Measurements from ENCODE around the gene FREM2.

The FREM2 gene

DNA sequence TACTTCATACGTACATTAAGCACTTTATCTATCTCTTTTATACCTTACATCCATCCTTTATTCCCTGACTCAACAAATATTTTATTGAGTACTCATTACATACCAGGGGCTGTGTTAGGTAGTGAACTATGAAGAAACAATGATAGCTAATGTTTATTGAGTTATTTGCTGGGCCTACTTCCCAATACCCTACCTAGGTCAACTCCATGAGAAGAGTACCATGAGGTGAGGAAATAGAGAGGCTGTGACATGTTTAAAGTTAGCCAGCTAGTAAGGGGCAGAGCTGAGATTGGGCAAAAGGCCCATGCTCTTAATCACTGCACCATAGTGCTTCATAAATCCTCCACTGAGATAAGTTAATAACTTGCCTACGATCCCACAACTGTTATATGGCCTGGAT, 79.9 kb downstream of the FREM2 start:
- DNase-seq = no peak

GRCh38 chr13:38767506-38768265, 80.8 kb downstream of the FREM2 start:
- no peak for DNase-seq

GRCh38 chr13:38769526-38769925, 82.6 kb downstream of the FREM2 start:
- no peak for DNase-seq

DNA sequence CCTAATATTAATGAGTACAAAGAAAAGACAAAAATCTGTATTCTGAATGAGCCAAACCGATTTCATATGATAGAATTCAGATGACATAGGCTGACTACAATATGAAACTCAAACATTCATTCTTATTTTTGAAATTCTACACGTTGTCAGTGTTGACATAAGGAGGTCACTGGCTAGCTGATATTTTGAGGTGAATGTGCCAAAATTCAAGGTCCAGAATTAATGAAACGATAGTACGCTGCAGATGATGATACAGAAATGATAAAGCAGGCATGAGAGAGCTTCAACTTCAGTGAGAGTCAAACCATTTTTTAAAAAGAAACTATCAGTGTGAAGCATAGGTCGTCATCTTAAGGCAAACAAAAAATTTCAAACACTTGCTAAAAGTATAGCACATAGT, 88.2 kb downstream of the FREM2 start:
- DNase-seq = no peak

DNA sequence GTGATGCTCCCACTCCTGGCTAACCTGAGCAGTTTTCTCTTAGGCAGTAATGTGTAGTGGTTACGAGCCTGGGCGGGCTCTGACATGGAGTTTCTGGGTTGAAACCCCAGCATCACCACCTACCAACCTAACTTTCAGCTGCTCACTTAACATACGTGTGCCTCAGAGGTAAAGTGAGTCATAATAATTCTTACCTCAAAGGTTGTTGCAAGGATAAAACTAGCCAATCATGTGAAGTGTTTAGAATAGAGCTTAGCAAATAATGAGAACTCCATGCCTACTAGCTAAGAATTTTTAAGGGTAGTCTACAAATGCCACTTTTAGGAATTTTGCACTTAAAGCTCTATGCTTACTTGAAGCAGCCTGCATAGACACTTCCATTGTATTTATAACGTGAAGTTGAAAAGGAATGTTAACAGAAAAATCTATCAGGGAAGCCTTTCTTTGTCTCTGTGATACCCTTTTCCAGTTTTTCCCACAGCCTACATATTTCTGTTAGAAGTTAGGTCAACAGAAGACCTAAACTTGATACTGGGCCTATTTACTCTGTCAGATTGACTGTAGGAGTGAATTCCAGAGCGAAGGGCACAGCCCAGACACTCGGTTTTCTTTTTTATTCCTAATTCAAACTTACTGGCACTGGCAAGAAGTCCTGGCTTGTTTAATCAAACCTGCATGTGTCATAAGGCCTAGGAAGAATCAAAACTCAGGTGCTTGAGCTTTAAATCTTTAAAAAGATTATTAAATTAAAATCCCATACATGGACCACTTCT, 90.7 kb downstream of the FREM2 start:
- DNase-seq = no peak

DNA sequence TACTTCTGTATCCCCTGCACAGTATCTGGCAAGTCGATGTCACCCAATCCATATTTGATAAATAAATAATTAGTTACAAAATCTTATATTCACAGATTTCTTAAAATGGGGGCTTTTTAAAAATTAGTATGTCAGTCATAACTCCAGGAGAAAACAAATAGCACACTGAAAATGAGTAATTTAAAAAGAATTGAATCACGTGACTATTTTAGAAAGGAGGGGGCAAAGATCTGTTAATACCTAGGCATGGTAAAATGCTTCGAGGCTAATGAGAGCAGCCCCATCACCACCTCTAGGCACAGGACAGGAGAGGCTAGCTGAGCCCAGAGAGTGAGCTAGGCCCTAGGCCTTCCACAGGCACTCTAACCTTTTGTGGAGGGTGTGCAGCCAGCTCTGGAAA, 94.7 kb downstream of the FREM2 start:
- no peak for DNase-seq

DNA sequence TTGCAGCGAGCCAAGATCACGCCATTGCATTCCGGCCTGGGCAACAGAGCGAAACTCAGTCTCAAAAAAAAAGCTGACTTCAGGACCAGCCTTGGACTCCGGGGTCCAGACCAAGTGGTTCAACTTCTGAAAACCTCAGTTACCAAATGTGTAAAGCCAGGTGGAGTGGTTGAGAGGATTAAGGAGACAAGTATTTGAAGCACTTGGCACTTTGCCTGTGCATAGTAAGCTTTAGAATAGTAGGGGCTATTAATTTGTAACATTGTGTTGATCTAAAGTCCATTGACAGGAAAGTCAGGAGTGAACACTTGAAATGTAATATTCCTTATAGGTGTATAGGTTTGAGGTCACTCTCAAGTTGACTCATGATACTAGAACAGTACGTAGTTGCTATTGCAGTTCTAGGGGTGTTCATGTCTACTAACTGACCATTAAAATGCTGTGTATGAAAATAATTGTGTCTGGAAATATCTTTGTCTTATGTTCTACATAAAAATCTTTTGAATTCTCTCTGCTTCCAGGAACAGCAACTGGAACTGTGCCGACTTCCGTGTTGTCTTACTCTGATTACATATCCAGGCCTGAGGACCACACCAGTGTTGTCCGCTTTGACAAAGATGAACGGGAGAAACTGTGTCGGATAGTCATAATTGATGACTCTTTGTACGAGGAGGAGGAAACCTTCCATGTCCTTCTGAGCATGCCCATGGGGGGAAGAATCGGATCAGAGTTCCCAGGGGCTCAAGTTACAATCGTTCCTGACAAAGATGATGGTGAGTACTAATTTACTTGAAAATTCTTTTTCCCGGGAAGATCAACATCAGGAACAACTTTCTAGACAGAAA, 97.4 kb downstream of the FREM2 start:
- DNase-seq = no peak

DNA sequence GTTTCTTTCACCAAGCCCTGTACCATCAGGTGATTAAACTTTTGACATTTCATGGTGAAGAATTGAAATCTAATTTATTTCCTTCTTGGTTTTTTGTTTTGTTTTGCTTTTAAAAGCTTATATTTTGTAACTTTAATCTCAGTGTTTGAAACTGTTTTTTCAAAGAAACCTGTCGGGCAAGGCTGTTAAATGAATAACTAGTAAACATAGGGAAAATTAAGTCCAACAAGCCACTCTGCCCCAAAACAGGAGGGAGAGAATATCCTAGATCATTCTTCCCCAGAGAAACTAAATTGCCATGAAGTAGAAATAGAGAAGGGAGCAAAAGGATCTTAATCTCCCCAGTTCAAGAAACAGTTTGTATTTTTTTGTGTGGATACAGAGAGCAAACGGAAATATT, 98.2 kb downstream of the FREM2 start:
- no peak for DNase-seq

DNA sequence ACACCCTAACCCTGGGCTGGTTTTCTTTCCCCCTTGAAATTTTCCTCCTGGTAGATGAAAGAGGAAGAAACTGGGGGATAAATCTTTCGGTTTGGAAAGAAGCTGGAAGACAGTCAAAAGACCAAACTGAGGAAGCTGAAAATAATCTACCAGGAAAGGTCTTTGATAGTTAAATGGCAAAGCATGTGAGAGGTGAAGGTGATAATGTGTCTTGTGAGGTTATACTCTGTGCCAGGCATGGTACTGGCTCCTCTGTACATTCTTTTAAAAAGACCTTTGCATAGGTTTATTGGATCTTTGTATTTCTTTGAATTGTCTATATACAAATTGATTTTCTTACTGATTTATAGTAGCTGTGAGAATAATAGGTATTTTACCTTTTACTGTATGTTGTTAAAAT, 98.6 kb downstream of the FREM2 start:
- DNase-seq = no peak

- no peak for DNase-seq
Measured at GRCh38 chr13:38787550-38787949, 100.7 kb downstream of the FREM2 start.

DNA sequence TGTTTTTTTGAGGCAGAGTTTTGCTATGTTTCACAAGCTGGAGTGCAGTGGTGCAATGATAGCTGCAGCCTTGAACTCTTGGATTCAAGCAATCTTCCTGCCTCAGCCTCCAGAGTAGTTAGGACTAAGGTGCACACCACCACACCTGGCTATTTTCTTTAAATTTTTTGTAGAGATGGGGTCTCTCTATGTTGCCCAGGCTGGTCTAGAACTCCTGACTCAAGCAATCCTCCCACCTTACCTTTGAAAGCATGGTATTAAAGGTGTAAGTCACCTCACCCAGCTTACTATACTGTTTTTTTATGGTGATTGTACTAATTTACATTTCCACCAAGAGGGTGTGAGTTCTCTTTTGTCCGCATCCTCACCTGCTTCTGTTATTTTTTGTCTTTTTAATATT, 110.0 kb downstream of the FREM2 start:
- DNase-seq = no peak

DNA sequence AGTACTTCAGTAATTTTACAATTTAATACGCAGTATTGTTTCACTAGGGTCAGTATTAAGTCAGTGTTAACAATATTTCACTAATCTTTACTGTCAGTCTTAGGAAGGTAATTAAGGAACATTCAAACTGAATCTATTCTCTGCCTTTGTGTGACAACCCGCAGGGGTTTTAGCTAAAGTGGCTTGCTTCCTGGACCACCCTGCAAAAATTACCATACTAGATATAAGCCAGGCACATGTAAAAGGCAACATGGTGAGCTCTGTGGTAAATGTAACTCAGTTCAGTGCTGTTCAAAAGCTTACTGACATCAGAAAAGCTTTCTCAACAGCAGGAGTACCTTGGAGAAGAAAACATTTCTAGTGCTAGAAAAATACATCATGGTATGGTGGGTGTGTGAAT, 116.7 kb downstream of the FREM2 start:
- no peak for DNase-seq

- DNase-seq = no peak
Measured at GRCh38 chr13:38804061-38804460, 117.2 kb downstream of the FREM2 start.

DNA sequence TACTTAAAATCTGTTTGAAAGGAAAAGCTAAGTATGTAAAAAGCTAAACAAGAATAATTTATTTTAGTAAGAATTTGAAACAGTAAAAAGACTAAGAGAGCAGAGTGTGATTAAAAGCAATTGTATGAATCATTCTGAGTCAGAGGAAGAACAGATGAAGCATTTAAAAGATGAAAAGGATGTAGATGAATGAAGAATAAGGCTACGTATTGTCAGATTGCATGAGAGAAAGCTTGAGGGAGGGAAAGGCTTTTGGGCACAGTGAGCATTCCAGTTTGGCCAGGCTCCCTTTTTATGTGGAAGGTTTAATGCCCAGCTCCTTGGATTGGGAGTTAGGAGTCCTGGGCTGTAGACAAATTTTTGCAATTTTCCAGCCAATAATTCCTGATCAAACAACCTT, 117.7 kb downstream of the FREM2 start:
- no peak for DNase-seq

DNA sequence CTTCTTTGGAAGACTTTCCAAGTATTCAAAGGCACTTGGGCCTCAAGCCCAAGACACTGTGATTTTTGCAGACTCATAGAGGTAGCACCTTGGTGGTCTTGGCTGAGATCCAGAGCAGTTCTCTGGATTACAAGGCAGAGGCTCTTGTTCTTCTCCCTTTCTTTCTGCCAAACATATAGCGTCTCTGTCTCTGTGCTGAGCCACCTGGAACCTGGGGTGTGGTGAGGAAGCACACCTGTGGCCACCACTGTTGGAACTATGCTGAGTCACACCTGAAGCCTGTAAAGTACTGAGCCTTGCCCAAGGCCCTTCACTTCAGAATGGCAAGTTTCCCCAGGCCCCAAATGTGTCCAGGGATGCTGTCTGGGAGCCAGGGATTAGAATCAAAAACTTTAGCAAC, 127.5 kb downstream of the FREM2 start:
- DNase-seq = no peak

DNA sequence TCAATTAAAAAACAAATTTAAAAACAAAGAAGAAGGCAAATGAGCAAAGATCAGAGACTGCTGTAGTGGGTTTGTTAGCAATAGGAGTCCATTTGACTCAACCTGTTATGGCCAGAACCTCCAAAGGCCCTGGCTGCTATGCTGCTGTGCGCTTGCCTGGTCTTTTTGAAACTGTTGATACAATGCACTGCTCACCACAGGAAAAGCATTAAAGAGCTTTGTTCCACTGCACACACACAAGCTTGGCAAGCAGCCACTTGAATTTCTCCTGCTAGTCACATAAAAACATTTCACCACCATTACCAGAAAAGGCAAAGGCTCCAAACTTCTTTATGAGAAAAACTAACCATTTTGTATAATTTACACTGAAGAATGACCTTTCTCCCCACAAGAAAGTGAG, 132.2 kb downstream of the FREM2 start:
- DNase-seq = peak; percentile 33

DNA sequence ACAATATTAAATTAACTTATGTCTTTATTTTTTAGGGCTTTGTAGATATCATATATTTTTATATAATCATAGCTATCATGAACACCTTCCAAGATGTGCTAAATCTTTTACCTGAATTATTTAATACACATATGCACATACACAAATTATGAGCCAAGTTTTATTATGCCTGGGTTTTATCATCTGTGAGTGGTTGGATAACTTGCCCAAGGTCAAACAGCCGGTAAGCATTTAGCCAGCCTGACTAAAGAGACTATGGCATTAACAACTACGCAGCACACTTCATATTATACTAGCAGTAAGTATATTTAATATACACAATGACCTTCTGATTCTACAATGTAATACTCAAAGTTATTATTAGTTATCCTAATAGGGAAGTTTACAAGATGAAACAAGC, 132.7 kb downstream of the FREM2 start:
- DNase-seq = no peak

DNA sequence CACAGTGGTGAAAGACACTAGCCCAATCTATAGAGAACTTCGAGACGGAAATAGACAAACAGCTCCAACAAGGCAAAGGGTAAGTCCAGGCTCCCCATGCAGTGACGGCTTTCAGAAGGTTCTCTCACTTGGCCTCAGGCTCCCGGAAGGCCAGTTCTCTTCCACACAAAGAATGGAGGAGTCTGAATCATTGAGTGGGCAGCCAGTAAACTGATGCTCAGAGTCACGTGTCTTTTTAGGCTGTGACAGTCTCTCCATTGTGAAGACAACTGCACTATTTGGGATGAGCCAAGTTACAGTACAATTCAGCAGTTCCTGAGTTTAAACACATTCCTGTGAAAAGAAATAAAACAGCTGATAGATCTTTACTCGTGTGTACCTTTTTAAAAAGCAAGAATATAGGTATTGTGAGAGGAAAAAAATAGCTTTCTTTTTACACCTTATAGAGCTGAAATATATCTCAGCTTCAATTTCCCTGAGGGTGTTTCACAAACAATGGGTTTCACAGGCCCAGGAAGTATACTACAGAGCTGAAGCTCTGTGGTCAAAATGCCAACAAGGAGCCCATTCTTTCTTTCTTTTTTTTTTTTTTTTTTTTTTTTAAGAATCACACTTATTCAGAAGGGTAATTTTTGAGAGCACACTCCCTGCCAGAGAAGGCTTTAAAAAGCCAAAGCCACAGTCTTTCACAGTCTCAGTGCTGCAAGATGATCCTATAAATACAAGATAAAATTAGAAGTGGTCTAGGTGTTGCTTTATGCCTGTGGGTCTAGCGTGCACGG, 135.1 kb downstream of the FREM2 start:
- no peak for DNase-seq

GRCh38 chr13:38824342-38824741, 137.5 kb downstream of the FREM2 start:
- DNase-seq = no peak

GRCh38 chr13:38826182-38826813, 139.4 kb downstream of the FREM2 start:
- DNase-seq = no peak

GRCh38 chr13:38830442-38831045, 143.7 kb downstream of the FREM2 start:
- DNase-seq = no peak

DNA sequence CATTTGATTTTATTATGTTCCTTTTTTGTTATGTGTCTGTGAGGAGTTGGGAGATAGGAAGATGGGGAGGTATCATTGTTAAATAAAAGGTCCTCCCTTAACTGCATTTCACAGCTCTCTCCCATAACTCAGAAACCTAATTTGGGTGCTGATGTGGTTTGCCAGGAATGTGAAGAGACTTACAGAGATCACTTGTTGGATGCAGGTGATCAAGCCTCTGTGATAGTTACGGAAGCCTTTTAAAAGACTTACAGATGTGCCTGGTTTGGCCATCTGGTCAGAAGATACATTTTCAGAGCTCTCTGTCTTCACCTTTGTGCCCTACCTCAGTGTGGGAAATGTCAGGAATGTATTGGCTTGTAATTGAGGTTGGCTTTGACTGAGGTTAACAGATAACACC, 157.7 kb downstream of the FREM2 start:
- DNase-seq = no peak
